KMS-11 (cell line): ENCODE measurements around the gene PLEKHA1.

Experiments used
- H2AFZ ChIP-seq: fragments of 200-600 bp; sonication (generic); 2 replicates; pipeline ENCODE4 v1.6.1; 2016; ENCODE audit warnings: antibody characterized with exemption, mixed run types, low read depth
- H3K27ac ChIP-seq: fragments of 200-600 bp; sonication (generic); 2 replicates; pipeline ENCODE4 v1.6.1; 2016; ENCODE audit warnings: mild to moderate bottlenecking, mixed run types
- H3K27me3 ChIP-seq: fragments of 200-600 bp; sonication (generic); 2 replicates; pipeline ENCODE4 v1.6.1; 2017; ENCODE audit warnings: mild to moderate bottlenecking, low read depth, mixed run types, moderate library complexity; ENCODE audit not compliant: insufficient read depth
- H3K36me3 ChIP-seq: fragments of 200-600 bp; sonication (generic); 2 replicates; pipeline ENCODE4 v1.6.1; 2017; ENCODE audit warnings: mild to moderate bottlenecking, mixed run types; ENCODE audit not compliant: insufficient read depth
- H3K4me1 ChIP-seq: fragments of 200-600 bp; sonication (generic); 2 replicates; pipeline ENCODE4 v1.6.1; 2016; ENCODE audit warnings: mild to moderate bottlenecking, low read depth, mixed run types; ENCODE audit not compliant: poor library complexity, severe bottlenecking
- H3K4me2 ChIP-seq: fragments of 200-600 bp; sonication (generic); 2 replicates; pipeline ENCODE4 v1.7.0; 2016; ENCODE audit warnings: mild to moderate bottlenecking, mixed run types
- H3K4me3 ChIP-seq: fragments of 200-600 bp; sonication (generic); IDR thresholded peaks from 2 replicates; pipeline ENCODE4 v1.6.1; 2017; ENCODE audit warnings: low read depth, low read length, mixed read lengths; ENCODE audit not compliant: insufficient read depth
- H3K79me2 ChIP-seq: fragments of 200-600 bp; sonication (generic); 2 replicates; pipeline ENCODE4 v1.6.1; 2016; ENCODE audit warnings: low read depth, mixed run types; ENCODE audit not compliant: insufficient read depth
- H3K9ac ChIP-seq: fragments of 200-600 bp; sonication (generic); 2 replicates; pipeline ENCODE4 v1.6.1; 2016; ENCODE audit warnings: mild to moderate bottlenecking, mixed run types
- H4K20me1 ChIP-seq: fragments of 200-600 bp; sonication (generic); 2 replicates; pipeline ENCODE4 v1.6.1; 2016; ENCODE audit warnings: mild to moderate bottlenecking, mixed run types; ENCODE audit not compliant: insufficient read depth
- CTCF ChIP-seq: fragments of 200-600 bp; sonication (generic); conservative IDR thresholded peaks from 2 replicates; pipeline ENCODE4 v1.6.1; 2017; ENCODE audit warnings: low read depth, mild to moderate bottlenecking, antibody characterized with exemption, low read length, moderate library complexity, mixed read lengths

The PLEKHA1 gene

GRCh38 chr10:122387572-122387971 lies 13.1 kb downstream of the PLEKHA1 start:
- Histone ChIP-seq H3K4me3 (no peak overlapping the region), H4K20me1 (no peaks in the 10 kb centered on the region), H3K4me2 (no peak overlapping the region), H3K27me3 (no peaks in the 10 kb centered on the region), H3K4me1 (no peaks in the 10 kb centered on the region), H3K79me2 (no peaks in the 10 kb centered on the region), H2AFZ (no peak overlapping the region), H3K36me3 (no peaks in the 10 kb centered on the region), H3K9ac (no peak overlapping the region), H3K27ac (no peak overlapping the region)
- no peak for TF ChIP-seq CTCF

GRCh38 chr10:122388287-122388997 lies 13.9 kb downstream of the PLEKHA1 start:
- Histone ChIP-seq H3K27ac (no peak overlapping the region), H3K4me3 (no peak overlapping the region), H3K27me3 (no peaks in the 10 kb centered on the region), H4K20me1 (no peaks in the 10 kb centered on the region), H3K79me2 (no peaks in the 10 kb centered on the region), H3K4me1 (no peaks in the 10 kb centered on the region), H3K9ac (no peak overlapping the region), H3K36me3 (no peaks in the 10 kb centered on the region), H3K4me2 (no peak overlapping the region), H2AFZ (no peak overlapping the region)
- no peak for TF ChIP-seq CTCF

- Histone ChIP-seq H3K36me3 (no peaks in the 10 kb centered on the region), H3K4me3 (no peak overlapping the region), H3K9ac (no peak overlapping the region), H3K27ac (no peak overlapping the region), H3K79me2 (no peaks in the 10 kb centered on the region), H4K20me1 (no peaks in the 10 kb centered on the region), H2AFZ (no peak overlapping the region), H3K4me2 (no peak overlapping the region), H3K4me1 (no peaks in the 10 kb centered on the region), H3K27me3 (no peaks in the 10 kb centered on the region)
- TF ChIP-seq CTCF: no peak
Measured at GRCh38 chr10:122390271-122390670, 15.8 kb downstream of the PLEKHA1 start.

- Histone ChIP-seq H3K4me2 (no peak overlapping the region), H3K27ac (no peak overlapping the region), H3K79me2 (no peaks in the 10 kb centered on the region)
Measured at GRCh38 chr10:122390679-122391078, 16.2 kb downstream of the PLEKHA1 start.

More at GRCh38 chr10:122390679-122391078, 16.2 kb downstream of the PLEKHA1 start:
- no peak overlapping the region for H3K4me3 ChIP-seq
- H3K36me3 ChIP-seq: no peaks in the 10 kb centered on the region
- H3K4me1 ChIP-seq: no peaks in the 10 kb centered on the region
- H3K9ac ChIP-seq: no peak overlapping the region
- no peak overlapping the region for H2AFZ ChIP-seq
- TF ChIP-seq CTCF: no peak
- H3K27me3 ChIP-seq: no peaks in the 10 kb centered on the region
- no peaks in the 10 kb centered on the region for H4K20me1 ChIP-seq
